NCI-H187 (cell line): Measurements from ENCODE around the gene CUX1.
"Not testable (repeated sequence)": the region's sequence is repeated elsewhere in the genome, so short reads cannot be mapped to it uniquely, and the experiment has no call there.

Experiments
- DNase-seq, 2 experiments: peaks; one replicate each; lab custom pipeline; 2025; lab: John Stamatoyannopoulos, UW

Gene CUX1, protein sequence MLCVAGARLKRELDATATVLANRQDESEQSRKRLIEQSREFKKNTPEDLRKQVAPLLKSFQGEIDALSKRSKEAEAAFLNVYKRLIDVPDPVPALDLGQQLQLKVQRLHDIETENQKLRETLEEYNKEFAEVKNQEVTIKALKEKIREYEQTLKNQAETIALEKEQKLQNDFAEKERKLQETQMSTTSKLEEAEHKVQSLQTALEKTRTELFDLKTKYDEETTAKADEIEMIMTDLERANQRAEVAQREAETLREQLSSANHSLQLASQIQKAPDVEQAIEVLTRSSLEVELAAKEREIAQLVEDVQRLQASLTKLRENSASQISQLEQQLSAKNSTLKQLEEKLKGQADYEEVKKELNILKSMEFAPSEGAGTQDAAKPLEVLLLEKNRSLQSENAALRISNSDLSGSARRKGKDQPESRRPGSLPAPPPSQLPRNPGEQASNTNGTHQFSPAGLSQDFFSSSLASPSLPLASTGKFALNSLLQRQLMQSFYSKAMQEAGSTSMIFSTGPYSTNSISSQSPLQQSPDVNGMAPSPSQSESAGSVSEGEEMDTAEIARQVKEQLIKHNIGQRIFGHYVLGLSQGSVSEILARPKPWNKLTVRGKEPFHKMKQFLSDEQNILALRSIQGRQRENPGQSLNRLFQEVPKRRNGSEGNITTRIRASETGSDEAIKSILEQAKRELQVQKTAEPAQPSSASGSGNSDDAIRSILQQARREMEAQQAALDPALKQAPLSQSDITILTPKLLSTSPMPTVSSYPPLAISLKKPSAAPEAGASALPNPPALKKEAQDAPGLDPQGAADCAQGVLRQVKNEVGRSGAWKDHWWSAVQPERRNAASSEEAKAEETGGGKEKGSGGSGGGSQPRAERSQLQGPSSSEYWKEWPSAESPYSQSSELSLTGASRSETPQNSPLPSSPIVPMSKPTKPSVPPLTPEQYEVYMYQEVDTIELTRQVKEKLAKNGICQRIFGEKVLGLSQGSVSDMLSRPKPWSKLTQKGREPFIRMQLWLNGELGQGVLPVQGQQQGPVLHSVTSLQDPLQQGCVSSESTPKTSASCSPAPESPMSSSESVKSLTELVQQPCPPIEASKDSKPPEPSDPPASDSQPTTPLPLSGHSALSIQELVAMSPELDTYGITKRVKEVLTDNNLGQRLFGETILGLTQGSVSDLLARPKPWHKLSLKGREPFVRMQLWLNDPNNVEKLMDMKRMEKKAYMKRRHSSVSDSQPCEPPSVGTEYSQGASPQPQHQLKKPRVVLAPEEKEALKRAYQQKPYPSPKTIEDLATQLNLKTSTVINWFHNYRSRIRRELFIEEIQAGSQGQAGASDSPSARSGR (N-terminal part only)

DNA sequence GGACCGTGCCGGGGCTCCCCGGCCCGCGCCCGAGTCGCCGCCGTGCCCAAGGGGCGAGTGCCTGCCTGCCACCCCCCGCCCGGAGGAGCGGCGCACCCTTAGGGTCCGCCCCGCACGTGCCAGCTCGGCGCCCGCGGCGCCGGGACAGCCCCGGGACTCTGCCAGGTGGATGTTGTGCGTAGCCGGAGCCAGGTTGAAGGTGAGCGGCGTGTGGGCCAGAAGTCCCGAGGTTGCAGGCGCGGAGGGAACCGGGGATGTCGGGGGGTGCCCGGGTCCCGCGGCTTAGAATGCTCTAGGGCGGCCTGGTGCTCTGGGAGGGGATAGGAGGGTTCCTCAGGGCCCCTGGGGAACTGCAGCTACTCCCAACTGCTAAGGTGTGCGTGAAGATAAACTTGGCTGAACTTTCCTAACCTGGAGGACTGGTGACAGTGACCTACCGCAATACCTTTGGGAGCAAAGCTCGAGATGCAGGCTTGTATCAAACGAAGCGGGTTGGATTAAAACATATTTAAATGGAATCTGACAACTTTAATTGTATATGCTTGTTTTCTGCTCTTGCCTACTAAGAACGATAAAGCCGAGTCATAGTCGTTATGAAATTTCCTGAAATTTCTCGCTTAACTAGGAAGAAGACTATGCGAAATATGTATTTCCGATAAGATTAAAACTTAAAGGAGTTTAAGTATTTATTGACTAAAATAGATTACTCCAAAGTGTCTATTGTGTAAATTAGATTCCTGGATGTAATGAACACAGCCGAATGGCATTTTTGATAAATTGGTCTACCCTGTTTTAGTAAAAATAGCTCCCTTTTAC, at the start of gene CUX1:
Gene CUX1, plus strand, starts transcription at position 156 of the 816 bp plus-strand sequence. Its CDS starts 14 bp downstream, at position 170.
- DNase-seq: no peak

DNA sequence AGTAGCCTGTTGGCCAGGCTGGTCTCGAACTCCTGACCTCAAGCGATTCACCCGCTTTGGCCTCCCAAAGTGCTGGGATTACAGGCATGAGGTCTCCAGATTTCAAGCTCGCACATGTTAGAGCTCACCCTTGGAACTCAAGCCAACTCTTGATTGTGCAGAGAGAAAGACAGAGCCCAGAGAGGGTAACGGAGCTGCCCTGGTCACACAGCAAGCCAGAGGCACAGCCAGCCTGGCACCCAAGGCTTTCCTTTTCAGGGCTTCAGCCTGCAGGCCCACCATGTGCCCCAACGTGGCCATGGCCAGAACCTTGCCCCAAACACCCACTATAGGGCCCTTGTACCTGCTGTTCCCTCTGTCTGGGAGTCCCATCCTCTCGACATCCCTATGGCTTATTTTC, 49.1 kb upstream of the CUX1 start:
- no peak for DNase-seq

DNA sequence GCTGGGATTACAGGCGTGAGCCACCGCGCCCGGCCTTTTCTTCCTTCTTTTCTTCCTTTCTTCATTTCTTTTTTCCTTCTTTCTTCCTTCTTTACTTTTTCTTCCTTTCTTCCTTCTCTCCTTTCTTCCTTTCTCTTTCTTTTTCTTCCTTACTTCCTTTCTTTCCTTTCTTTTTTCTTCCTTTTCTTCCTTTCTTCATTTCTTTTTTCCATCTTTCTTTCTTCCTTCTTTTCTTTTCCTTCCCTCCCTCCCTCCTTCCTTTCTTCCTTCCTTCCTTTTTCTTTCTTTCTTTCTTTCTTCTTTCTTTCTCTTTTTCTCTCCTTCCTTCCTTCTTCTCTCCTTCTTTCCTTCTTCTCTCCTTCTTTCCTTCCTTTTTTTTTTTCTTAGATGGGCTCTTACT, 47.0 kb upstream of the CUX1 start:
- DNase-seq: no peak

DNA sequence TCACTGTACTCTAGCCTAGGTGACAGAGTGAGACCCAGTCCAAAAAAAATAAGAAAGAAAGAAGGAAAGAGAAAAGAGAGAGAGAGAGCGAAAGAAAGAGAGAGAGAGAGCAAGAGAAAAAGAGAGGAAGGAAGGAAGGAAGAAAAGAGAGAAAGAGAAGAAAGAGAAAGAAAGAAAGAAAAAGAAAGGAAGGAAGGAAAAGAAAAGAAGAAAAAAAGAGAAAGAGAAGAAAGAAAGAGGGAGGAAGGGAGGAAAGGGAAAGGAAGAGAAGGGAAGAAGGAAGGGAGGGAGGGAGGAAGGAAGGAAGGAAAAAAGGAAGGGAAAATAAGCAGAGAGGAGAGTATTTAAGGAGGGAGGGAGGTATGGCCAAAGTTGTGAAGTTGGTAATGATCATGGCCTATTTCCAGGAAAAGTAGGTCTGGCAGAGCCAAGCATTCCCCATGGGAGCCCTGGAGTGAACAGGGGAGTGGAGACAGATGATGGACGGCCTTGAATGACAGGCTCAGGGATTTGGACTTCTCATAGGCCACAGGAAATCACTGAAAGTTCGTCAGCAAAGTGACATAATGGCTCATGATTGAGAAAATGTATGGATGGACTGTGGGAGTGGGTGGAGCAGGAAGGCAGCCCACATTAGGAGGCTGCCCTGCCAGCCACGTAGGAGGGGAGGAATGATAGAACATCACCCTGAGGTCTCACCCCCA, 44.8 kb upstream of the CUX1 start:
- DNase-seq: no peak

DNA sequence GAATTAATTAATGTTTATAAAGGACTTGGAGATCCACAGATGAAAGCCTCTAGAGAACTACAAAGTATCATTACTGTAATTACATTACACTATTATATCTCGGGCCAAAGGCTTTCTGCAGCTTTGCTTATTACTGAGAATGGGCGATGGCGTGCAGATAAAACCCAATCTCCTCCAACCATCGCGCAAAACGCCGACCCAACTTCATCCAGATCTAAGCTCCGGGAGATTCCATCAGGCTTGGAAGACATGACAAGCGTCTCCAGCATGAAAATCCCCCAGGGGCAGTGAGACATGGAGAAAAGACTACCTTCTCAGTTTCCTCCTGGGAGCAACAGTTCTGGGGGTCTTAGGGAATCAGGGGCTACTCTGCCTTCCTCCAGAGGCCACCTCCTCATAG, 42.2 kb upstream of the CUX1 start:
- DNase-seq: no peak

DNA sequence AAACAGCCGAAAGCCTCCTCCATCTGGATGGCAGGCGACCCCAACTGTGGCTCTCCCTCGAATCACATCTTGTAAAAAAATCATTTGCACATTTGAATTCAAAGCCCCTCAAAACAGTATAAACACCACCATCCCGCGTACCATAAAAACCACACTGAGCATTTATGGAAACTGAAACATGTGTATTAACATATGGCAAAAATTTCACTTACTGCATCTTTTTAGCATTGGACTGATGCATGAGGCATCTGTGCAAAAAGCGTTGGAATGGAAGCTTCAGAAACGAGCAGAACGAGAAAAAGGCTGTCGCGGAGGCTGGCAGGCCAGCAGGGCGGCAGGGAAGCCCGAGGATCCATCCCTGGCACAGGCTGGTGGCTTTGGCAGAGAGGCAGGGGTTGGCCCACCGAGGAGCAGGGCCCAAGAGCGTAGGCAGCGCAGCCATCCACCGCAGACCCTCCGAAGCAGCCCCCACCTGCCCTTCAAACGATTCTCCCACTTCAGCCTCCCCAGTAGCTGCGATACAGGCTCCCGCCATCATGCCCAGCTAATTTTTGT, 39.3 kb upstream of the CUX1 start:
- DNase-seq: no peak

DNA sequence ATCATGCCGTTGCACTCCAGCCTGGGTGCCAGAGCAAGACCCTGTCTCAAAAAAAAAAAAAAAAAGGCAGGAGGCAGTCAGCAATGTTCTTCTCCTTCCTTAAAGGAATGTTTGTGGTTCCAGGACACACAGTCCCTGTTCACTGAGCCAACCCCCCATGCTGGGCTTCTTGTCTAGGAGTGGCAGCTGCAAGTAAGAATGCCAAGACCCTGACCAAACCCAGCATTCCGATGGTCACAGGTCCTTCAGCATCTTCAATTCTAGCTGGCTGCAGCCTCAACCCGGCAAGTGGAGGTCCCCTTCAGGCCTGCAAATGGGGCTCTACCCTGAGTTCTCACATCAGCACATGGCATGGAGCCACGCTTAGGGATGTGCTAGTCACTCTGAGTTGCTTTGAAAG, 38.2 kb upstream of the CUX1 start:
- DNase-seq: no peak

DNA sequence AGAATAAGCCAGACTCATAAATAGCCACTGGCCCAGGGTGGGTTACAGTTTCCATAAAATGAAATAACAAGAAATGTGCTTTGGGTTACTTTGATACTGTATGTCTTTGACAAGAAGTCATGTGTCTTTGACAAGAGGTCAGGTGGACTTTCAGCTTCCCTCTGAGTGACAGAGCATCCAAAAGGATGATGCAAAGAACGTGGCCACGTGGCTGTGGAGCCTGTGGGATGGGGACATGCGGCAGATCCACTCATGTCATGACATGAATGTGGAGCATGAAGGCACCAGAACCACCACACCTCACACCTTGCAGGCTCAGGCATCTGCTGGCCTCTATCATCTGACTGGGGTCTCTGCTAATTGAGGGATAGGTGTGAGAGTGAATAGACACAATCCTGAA, 37.1 kb upstream of the CUX1 start:
- DNase-seq: no peak

DNA sequence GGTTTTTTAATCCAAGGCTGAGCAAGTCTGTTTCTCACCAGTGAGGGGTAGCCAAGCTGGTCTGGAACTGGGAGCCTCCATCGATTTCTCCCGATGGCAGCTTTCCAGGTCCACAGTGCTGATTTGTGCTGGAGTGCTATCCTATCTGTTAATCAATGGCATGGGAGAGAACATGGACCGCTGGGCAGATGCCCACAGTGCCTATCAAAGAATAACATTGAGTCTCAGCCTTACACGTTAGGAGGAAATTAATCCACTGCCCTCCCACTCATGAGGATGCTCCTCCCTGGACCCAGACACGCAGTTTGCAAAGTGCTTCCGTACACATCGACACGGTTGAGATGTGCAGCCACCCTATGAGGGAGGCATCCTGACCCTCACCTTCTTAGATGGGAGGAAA, 36.0 kb upstream of the CUX1 start:
- DNase-seq: no peak

DNA sequence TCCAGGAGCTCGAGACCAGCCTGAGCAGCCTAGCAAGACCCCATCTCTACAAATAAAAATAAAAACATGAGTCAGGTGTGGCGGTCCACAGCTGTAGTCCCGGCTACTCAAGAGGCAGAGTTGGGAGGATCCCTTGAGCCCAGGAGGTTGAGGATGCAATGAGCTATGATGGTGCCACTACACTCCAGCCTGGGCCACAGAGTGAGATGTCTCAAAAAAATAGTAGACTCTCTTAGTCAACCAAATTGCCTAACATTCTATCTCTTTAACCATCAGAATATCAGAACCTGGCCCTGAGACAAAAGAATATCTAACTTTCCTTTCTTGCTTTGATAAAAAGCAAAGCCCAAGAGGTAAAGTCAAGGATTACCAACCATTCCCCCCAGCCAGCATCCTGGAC, 35.0 kb upstream of the CUX1 start:
- DNase-seq: no peak

DNA sequence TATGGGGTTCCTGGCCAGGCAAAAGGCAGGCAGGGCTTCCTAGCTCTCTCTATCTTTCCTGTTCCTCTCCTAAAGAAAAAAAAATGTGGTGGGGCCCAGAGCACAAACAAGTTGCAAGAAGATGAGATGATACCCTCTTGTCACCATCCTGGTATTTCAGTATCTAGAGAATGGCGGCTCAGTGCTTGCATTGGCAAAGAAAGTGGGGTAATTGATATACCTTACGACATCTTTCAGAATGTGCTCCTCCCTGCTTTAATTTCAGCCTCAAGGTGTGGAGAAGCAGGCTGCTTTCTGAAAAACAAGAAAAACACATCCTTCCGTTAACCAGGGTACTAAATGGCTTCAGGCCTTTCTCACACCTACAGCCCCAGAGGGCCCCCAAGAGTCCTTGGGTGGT, 34.5 kb upstream of the CUX1 start:
- DNase-seq: no peak

DNA sequence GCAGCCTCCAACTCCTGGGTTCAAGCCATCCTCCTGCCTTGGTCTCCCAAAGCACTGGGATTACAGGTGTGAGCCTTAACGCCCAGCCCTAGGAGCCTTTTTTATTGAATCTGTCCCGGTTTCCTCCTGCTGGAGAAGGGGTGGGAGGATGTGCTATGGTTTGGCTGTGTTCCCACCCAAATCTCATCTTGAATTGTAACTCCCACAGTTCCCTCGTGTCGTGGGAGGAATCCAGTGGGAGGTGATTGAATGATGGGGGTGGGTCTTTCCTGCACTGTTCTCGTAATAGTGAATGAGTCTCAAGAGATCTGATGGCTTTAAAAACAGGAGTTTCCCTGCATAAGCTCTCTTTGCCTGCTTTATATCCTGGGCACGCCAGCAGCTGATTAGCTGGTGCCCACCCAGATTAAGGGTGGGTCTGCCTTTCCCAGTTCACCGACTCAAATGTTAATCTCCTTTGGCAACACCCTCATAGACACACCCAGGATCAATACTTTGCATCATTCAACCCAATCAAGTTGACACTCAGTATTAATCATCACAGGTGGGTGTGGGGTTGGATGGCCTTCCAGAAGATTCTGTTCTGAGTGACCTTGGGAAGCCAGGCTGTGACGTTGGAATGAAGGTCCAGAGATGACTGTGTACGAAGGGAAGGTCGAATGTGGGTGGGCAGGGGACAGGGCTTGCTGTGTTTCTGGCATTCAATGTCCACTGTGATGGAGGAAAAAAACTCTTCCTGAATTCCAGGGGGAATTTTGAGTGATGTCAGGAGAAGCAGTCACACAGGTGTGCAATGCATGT, 33.8 kb upstream of the CUX1 start:
- DNase-seq: no peak

DNA sequence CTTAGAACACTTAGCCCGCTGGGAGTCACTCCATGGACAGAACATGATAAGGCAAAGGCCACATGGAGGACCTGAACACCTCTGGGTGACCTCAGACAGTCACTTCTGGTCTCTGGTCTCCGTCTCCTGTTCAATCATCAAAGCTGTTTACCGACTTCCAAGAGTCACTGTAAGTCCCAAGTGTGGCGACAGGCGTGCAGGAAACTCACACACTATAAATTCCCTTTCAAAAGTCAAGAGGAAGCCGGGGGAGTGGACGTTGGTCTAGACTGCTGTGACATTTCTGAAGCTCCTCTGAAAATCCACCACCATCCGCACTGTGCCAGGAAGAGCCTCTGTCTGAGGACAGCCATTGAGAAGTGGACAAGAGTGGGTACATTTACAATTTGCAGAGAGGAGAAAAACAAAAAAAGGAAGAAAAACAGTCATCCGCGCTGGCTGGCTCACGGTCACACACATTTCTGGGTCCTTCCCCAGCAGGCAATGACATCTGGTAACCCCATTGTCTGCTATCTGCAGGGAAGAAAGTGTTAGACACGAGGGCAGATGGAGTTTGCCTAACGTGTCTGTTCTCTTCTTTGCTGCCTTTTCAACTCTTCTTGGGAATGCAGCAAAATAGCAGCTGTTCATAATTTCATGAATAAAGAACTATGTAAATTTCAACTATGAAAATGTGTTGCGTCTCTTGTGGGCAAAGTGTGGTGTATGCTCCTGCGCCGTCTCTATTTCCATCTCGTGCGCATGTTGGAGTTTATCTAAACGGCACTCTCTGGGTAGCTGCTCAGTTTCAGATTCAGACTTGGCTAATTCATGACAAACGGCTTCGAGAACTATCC, 32.9 kb upstream of the CUX1 start:
- DNase-seq: no peak

DNA sequence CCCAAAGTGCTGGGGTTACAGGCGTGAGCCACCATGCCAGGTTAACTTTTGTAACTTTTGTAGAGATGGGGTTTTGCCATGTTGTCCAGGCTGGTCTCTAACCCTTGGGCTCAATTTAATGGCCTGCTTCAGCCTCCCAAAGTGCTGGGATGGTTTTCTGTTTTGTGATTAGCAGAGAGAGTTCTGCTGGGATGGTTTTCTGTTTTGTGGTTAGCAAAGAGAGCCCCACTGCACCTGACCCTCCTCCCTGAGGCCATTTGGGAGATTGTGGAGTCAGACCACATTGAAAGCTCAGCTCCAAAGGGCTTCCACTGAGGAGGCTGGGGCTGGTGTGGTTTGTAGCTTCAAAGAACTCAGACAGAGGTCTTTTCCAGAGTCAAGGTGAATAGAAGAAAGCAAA, 29.6 kb upstream of the CUX1 start:
- DNase-seq: no peak

DNA sequence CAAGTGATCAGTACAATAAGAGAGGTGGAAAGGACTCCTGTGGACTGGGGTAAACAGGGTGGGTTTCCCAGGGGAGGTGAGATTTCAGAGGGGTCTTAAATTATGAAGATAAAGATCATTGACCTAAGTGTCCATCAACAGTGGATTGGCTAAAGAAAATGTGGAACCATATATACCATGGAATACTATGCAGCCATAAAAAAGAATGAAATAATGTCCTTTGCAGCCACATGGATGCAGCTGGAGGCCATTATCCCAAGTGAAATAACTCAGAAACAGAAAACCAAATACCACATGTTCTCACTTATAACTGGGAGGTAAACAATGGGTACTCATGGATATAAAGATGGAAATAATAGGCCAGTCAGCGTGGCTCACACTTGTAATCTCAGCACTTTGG, 28.9 kb upstream of the CUX1 start:
- DNase-seq: no peak

DNA sequence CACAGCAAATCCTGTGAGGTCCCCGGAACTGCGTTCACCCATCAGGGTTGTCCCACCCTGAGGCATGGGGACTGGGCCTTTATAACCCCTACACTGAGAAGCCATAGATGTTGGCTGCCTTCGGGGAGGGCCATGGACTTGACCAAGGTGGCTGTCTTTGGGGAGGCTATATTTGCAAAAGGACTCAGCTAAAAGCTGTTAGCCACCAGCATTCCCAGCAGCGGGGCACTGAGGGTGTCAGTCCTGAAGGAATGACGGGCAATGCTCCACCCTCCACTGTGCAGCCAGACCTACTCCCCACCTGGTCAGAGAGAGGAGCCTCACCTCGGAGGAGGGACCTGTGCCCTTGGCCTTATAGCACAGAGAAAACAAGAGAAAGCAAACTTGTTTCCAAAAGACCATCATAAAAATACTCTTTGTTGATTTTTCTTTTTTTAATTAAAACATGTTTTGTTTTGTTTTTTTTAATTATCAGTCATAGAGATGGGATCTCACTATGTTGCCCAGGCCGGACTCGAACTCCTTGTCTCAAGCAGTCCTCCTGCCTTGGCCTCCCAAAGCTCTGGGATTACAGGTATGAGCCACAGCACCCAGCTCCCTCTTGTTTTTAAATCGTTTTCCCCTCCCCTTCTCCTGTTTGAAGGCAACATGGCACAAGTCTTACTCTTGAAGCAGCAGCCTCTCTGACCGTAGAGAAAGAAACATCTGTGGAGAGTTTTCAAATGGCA, 26.7 kb upstream of the CUX1 start:
- DNase-seq: no peak

DNA sequence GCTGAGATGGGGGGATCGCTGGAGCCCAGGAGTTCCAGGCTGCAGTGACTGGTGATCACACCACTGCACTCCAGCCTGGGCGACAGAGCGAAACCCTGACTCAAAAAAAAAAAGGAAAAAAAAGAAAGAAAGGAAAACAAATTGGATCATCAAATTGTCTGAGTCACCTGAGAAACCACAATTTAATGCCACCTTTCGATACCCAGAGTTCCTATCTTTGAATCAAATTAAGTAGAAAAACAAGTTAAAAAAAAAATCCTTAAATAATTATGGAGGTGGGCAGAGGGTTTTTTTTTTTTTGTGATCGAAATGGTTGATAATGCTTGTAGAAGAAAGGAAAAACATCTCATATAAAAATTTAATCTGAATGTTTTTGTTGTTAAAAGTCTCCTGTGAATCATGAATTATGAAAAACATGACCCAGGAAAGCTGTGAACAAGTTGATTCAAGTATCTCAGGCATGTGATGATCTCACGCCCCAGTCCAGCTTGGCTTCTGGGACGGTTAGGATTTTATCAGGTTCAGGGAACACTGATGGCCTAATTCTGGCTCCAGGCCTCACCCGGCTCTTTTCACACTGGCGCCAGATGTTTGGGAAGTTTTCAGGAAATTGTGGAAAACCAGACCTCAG, 25.3 kb upstream of the CUX1 start:
- DNase-seq: no peak

DNA sequence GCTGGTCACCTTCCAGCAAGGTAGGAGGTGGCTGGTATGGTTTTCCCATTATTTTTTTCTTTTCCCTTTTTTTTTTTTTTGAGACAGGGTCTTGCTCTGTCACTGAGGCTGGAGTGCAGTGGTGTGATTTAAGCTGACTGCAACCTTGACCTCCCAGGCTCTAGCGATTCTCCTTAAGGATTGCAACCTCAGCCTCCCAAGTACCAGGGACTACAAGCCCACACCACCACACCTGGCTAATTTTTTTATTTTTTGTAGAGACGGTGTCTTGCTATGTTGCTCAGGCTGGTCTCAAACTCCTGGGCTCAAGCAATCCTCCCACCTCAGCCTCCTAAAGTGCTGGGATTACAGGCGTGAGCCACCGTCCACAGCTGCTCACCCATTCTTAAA, 24.7 kb upstream of the CUX1 start:
- DNase-seq: not testable (repeated sequence)
